Endodermal cell (in vitro differentiated cells): Measurements from ENCODE around the gene RILPL1. TPM values are rescaled to one million over a fixed set of nuclear protein-coding genes. Genes with fewer than 3 reads are reported as not detected.

Experiments
- DNase-seq: peaks from one replicate; pipeline ENCODE4 v3.0.0-alpha.2; 2017
- H3K27ac ChIP-seq: 2 replicates; pipeline ENCODE4 v1.5.1; 2013; ENCODE audit warnings: mild to moderate bottlenecking, low read depth, low read length, moderate library complexity
- H3K27me3 ChIP-seq: 2 replicates; pipeline ENCODE4 v1.6.1; 2013; ENCODE audit warnings: mild to moderate bottlenecking, low read length, moderate library complexity; ENCODE audit not compliant: insufficient read depth, control insufficient read depth, poor library complexity, severe bottlenecking
- H3K36me3 ChIP-seq: 2 replicates; pipeline ENCODE4 v1.7.0; 2013; ENCODE audit warnings: mild to moderate bottlenecking, low read length, moderate library complexity; ENCODE audit not compliant: control insufficient read depth, insufficient read depth
- H3K4me1 ChIP-seq: one replicate; pipeline ENCODE4 v1.7.0; 2013; ENCODE audit warnings: low read length; ENCODE audit not compliant: control insufficient read depth, insufficient read depth
- H3K4me3 ChIP-seq: 2 replicates; pipeline ENCODE4 v1.5.1; 2013; ENCODE audit warnings: mild to moderate bottlenecking, low read length, moderate library complexity
- H3K9ac ChIP-seq: 2 replicates; pipeline ENCODE4 v1.6.1; 2013; ENCODE audit warnings: mild to moderate bottlenecking, low read length, moderate library complexity; ENCODE audit not compliant: poor library complexity, severe bottlenecking; ENCODE audit errors: extremely low read depth
- H3K9me3 ChIP-seq: 2 replicates; pipeline ENCODE4 v1.6.1; 2013; ENCODE audit warnings: mild to moderate bottlenecking, low read length, moderate library complexity; ENCODE audit not compliant: control insufficient read depth
- H3K27ac Mint-ChIP-seq: 2 replicates; pipeline ENCODE4 v1.8.0; 2020; ENCODE audit warnings: mixed read lengths
- H3K27me3 Mint-ChIP-seq: 2 replicates; pipeline ENCODE4 v1.8.0; 2021; ENCODE audit warnings: mild to moderate bottlenecking, mixed read lengths; ENCODE audit not compliant: insufficient read depth
- H3K36me3 Mint-ChIP-seq: 2 replicates; pipeline ENCODE4 v1.8.0; 2020; ENCODE audit warnings: low read depth, mixed read lengths
- H3K4me1 Mint-ChIP-seq: 2 replicates; pipeline ENCODE4 v1.8.0; 2020; ENCODE audit warnings: mixed read lengths
- H3K4me3 Mint-ChIP-seq: 2 replicates; pipeline ENCODE4 v1.8.0; 2020; ENCODE audit warnings: mild to moderate bottlenecking, moderate library complexity, mixed read lengths
- H3K9me3 Mint-ChIP-seq: 2 replicates; pipeline ENCODE4 v1.8.0; 2020; ENCODE audit warnings: mild to moderate bottlenecking, mixed read lengths
- CTCF ChIP-seq: fragments of 200-600 bp; sonication (generic); conservative IDR thresholded peaks from 2 replicates; pipeline ENCODE4 v1.5.0; 2021; ENCODE audit warnings: antibody characterized with exemption, mild to moderate bottlenecking
- WGBS, 2 experiments: methylation state at CpG; one replicate each; pipeline versions ENCODE4 v1.1.5 to v1.1.7; 2013; ENCODE audit warnings: missing lambda C conversion rate in 2 of 2, mixed read lengths in 1 of 2; ENCODE audit not compliant: insufficient coverage in 1 of 2, insufficient read length in 1 of 2; 5-methylcytosine and 5-hydroxymethylcytosine counted together
- total RNA-seq, 2 donors: library from RNA; stranded (reverse); fragmentation: NEBNext Ultra II Directional in 1 of 2; extraction: Animal tissue kit (Norgen Biotek cat#: 25700) in 1 of 2; gene quantifications; 2 replicates in 1 of 2; 3 replicates in 1 of 2; pipeline ENCODE4 v1.2.1, GENCODE V29; 2021

The RILPL1 gene
- total RNA-seq, 2 donors from 2014 or later: 19.0 to 25.2 TPM

- WGBS, 2 experiments: 92 to 93% methylated on average over 7 to 15 of the region's 15 CpGs
- no peak overlapping the region for H3K27ac ChIP-seq
These were observed 58.2 kb downstream of the RILPL1 start for GRCh38 chr12:123475246-123475703.

GRCh38 chr12:123474485-123475245 lies 58.9 kb downstream of the RILPL1 start:
- Mint-ChIP-seq H3K9me3 (no peaks in the 10 kb centered on the region), H3K27ac (peak overlapping the region; percentile 79), H3K27me3 (no peaks in the 10 kb centered on the region), H3K4me1 (peaks cover 14% of the 10 kb centered on the region), H3K4me3 (no peak overlapping the region), H3K36me3 (peaks cover 49% of the 10 kb centered on the region)
- peaks cover 52% of the 10 kb centered on the region for H3K36me3 ChIP-seq
- H3K9ac ChIP-seq: no peak overlapping the region
- H3K4me3 ChIP-seq: no peak overlapping the region
- no peaks in the 10 kb centered on the region for H3K27me3 ChIP-seq
- H3K27ac ChIP-seq: no peak overlapping the region
- TF ChIP-seq CTCF: no peak
- no peaks in the 10 kb centered on the region for H3K4me1 ChIP-seq
- WGBS, 2 experiments: 91 to 93% methylated on average over 13 of the region's 13 CpGs
- H3K9me3 ChIP-seq: no peaks in the 10 kb centered on the region
- DNase-seq: no peak

More at GRCh38 chr12:123475246-123475703, 58.2 kb downstream of the RILPL1 start:
- no peak overlapping the region for H3K9ac ChIP-seq
- Mint-ChIP-seq H3K4me3 (no peak overlapping the region), H3K36me3 (peaks cover 50% of the 10 kb centered on the region), H3K27ac (peak overlapping the region; percentile 79), H3K9me3 (no peaks in the 10 kb centered on the region), H3K27me3 (no peaks in the 10 kb centered on the region), H3K4me1 (peaks cover 14% of the 10 kb centered on the region)
- no peak for TF ChIP-seq CTCF
- H3K4me1 ChIP-seq: no peaks in the 10 kb centered on the region
- DNase-seq: no peak
- H3K36me3 ChIP-seq: peaks cover 54% of the 10 kb centered on the region
- H3K9me3 ChIP-seq: no peaks in the 10 kb centered on the region
- no peak overlapping the region for H3K4me3 ChIP-seq
- no peaks in the 10 kb centered on the region for H3K27me3 ChIP-seq

GRCh38 chr12:123472438-123472849 lies 61.1 kb downstream of the RILPL1 start:
- no peak for TF ChIP-seq CTCF
- WGBS, 2 experiments: 96% methylated on average over 9 to 12 of the region's 12 CpGs
- Histone ChIP-seq H3K27me3 (no peaks in the 10 kb centered on the region), H3K9ac (no peak overlapping the region), H3K4me1 (no peaks in the 10 kb centered on the region), H3K9me3 (no peaks in the 10 kb centered on the region), H3K27ac (no peak overlapping the region), H3K36me3 (peaks cover 43% of the 10 kb centered on the region), H3K4me3 (no peak overlapping the region)
- Mint-ChIP-seq H3K4me1 (peaks cover 14% of the 10 kb centered on the region), H3K36me3 (peaks cover 38% of the 10 kb centered on the region), H3K9me3 (no peaks in the 10 kb centered on the region), H3K27me3 (no peaks in the 10 kb centered on the region), H3K27ac (no peak overlapping the region), H3K4me3 (no peak overlapping the region)
- no peak for DNase-seq
